MV-4-11 (cell line): ENCODE measurements around the gene ELOVL1.

Experiments used
- DNase-seq: peaks from one replicate; lab custom pipeline; 2025; lab: John Stamatoyannopoulos, UW

Gene ELOVL1

GRCh38 chr1:43327549-43328292 is 40.1 kb downstream of the ELOVL1 start:
- DNase-seq, result no peak

- DNase-seq, result no peak
These were observed 42.4 kb downstream of the ELOVL1 start for GRCh38 chr1:43325381-43325780.

- no peak for DNase-seq
These were observed 43.0 kb downstream of the ELOVL1 start for GRCh38 chr1:43324810-43325209.

GRCh38 chr1:43322506-43322905 is 45.3 kb downstream of the ELOVL1 start:
- DNase-seq, result no peak

GRCh38 chr1:43321331-43321891 is 46.4 kb downstream of the ELOVL1 start:
- DNase-seq, result no peak

- no peak for DNase-seq
These were observed 48.0 kb downstream of the ELOVL1 start for GRCh38 chr1:43319766-43320165.

- no peak for DNase-seq
These were observed 48.5 kb downstream of the ELOVL1 start for GRCh38 chr1:43319288-43319687.

- DNase-seq, result no peak
These were observed 49.0 kb downstream of the ELOVL1 start for GRCh38 chr1:43318831-43319230.

GRCh38 chr1:43317817-43318471 is 49.9 kb downstream of the ELOVL1 start:
- no peak for DNase-seq

- no peak for DNase-seq
These were observed 50.9 kb downstream of the ELOVL1 start for GRCh38 chr1:43316738-43317520.

GRCh38 chr1:43315963-43316737 is 51.7 kb downstream of the ELOVL1 start:
- DNase-seq, result no peak

- DNase-seq, result no peak
These were observed 52.3 kb downstream of the ELOVL1 start for GRCh38 chr1:43315481-43315880.

- DNase-seq, result no peak
These were observed 53.6 kb downstream of the ELOVL1 start for GRCh38 chr1:43314233-43314632.

GRCh38 chr1:43313771-43314170 is 54.0 kb downstream of the ELOVL1 start:
- DNase-seq, result no peak
